Astrocyte (in vitro differentiated cells and primary cell): ENCODE data around the gene MIS18A. TPM values are rescaled to one million over a fixed set of nuclear protein-coding genes. Genes with fewer than 3 reads are reported as not detected.

Source experiments
- DNase-seq: peaks from one replicate; pipeline ENCODE4 v3.0.0-alpha.2; 2010; ENCODE audit warnings: low read depth
- FAIRE-seq: peaks from 2 replicates; lab custom pipeline; 2011; peaks lifted over from hg19 to GRCh38; lab: Jason Lieb, UNC
- H2AFZ ChIP-seq: 2 replicates; pipeline ENCODE4 v1.6.0; 2012; ENCODE audit warnings: low read depth, low read length, inconsistent platforms
- H3K27ac ChIP-seq: 2 replicates; pipeline ENCODE4 v1.5.1; 2011; ENCODE audit warnings: low read depth, low read length, inconsistent platforms
- H3K27me3 ChIP-seq: 2 replicates; pipeline ENCODE4 v1.6.0; 2011; ENCODE audit warnings: low read length, inconsistent platforms; ENCODE audit not compliant: insufficient read depth
- H3K36me3 ChIP-seq: 2 replicates; pipeline ENCODE4 v1.5.1; 2011; ENCODE audit warnings: low read length, inconsistent platforms; ENCODE audit not compliant: insufficient read depth
- H3K4me1 ChIP-seq: 2 replicates; pipeline ENCODE4 v1.5.1; 2011; ENCODE audit warnings: low read length, inconsistent platforms; ENCODE audit not compliant: insufficient read depth
- H3K4me2 ChIP-seq: 2 replicates; pipeline ENCODE4 v1.6.0; 2012; ENCODE audit warnings: low read length, inconsistent platforms
- H3K4me3 ChIP-seq: 2 replicates; pipeline ENCODE4 v1.5.1; 2011; ENCODE audit warnings: low read depth, mild to moderate bottlenecking, low read length, inconsistent platforms; ENCODE audit not compliant: insufficient read depth
- H3K79me2 ChIP-seq: 2 replicates; pipeline ENCODE4 v1.6.0; 2012; ENCODE audit warnings: mild to moderate bottlenecking, low read length, inconsistent platforms; ENCODE audit not compliant: insufficient read depth
- H3K9ac ChIP-seq: 2 replicates; pipeline ENCODE4 v1.6.0; 2012; ENCODE audit warnings: mild to moderate bottlenecking, low read length, inconsistent platforms
- H3K9me3 ChIP-seq: 2 replicates; pipeline ENCODE4 v1.5.1; 2012; ENCODE audit warnings: low read depth, mild to moderate bottlenecking, low read length, inconsistent platforms; ENCODE audit not compliant: insufficient read depth
- H4K20me1 ChIP-seq: 2 replicates; pipeline ENCODE4 v1.6.0; 2012; ENCODE audit warnings: low read length, inconsistent platforms; ENCODE audit not compliant: insufficient read depth
- H3K27ac Mint-ChIP-seq: one replicate; pipeline ENCODE4 v1.8.0; 2021; ENCODE audit warnings: mild to moderate bottlenecking, mixed read lengths; ENCODE audit not compliant: unreplicated experiment
- H3K27me3 Mint-ChIP-seq: one replicate; pipeline ENCODE4 v1.8.0; 2021; ENCODE audit warnings: low read depth, mixed read lengths; ENCODE audit not compliant: unreplicated experiment
- H3K36me3 Mint-ChIP-seq: one replicate; pipeline ENCODE4 v1.8.0; 2021; ENCODE audit warnings: low read depth, mixed read lengths; ENCODE audit not compliant: unreplicated experiment
- H3K4me1 Mint-ChIP-seq: one replicate; pipeline ENCODE4 v1.8.0; 2021; ENCODE audit warnings: low read depth, mixed read lengths; ENCODE audit not compliant: unreplicated experiment
- H3K4me3 Mint-ChIP-seq: one replicate; pipeline ENCODE4 v1.8.0; 2021; ENCODE audit warnings: mild to moderate bottlenecking, moderate library complexity, mixed read lengths; ENCODE audit not compliant: unreplicated experiment
- H3K9me3 Mint-ChIP-seq: one replicate; pipeline ENCODE4 v1.8.0; 2021; ENCODE audit warnings: mild to moderate bottlenecking, mixed read lengths; ENCODE audit not compliant: unreplicated experiment
- CTCF ChIP-seq: IDR thresholded peaks from 2 replicates; pipeline ENCODE4 v1.5.1; 2011; ENCODE audit warnings: low read depth, mild to moderate bottlenecking, inconsistent platforms, low read length, moderate library complexity; ENCODE audit not compliant: insufficient read depth
- EZH2 ChIP-seq: IDR thresholded peaks from 2 replicates; pipeline ENCODE4 v1.6.1; 2012; ENCODE audit warnings: mild to moderate bottlenecking, low read length, inconsistent platforms; ENCODE audit not compliant: insufficient read depth
- total RNA-seq: library from RNA; stranded (reverse); gene quantifications from 2 replicates; pipeline ENCODE4 v1.2.1, GENCODE V29; 2021

Gene MIS18A
- total RNA-seq, 1 donor from 2014 or later = 8.0 TPM

- no peaks in the 10 kb centered on the region for H3K27me3 Mint-ChIP-seq
- DNase-seq (no peak), FAIRE-seq (no peak)
- no peak overlapping the region for H3K27ac ChIP-seq
- peaks cover 39% of the 10 kb centered on the region for H4K20me1 ChIP-seq
- peaks cover 47% of the 10 kb centered on the region for H3K36me3 ChIP-seq
- no peak overlapping the region for H3K4me2 ChIP-seq
- H3K27ac Mint-ChIP-seq = no peak overlapping the region
- H3K4me3 Mint-ChIP-seq = no peak overlapping the region
- no peak overlapping the region for H2AFZ ChIP-seq
- peaks cover 6% of the 10 kb centered on the region for H3K4me1 ChIP-seq
- no peak overlapping the region for H3K9ac ChIP-seq
- no peaks in the 10 kb centered on the region for H3K27me3 ChIP-seq
- H3K36me3 Mint-ChIP-seq = peaks cover 18% of the 10 kb centered on the region
- no peaks in the 10 kb centered on the region for H3K9me3 Mint-ChIP-seq
- peaks cover 4% of the 10 kb centered on the region for H3K4me1 Mint-ChIP-seq
- no peaks in the 10 kb centered on the region for H3K9me3 ChIP-seq
- TF ChIP-seq EZH2 (no peak), CTCF (no peak)
- H3K79me2 ChIP-seq = peaks cover 6% of the 10 kb centered on the region
- H3K4me3 ChIP-seq = no peak overlapping the region
Observed at GRCh38 chr21:32315511-32316281, 36.8 kb upstream of the MIS18A start.

GRCh38 chr21:32314806-32315205 lies 36.0 kb upstream of the MIS18A start:
- Histone ChIP-seq H3K4me3 (no peak overlapping the region), H4K20me1 (peaks cover 39% of the 10 kb centered on the region), H3K27me3 (no peaks in the 10 kb centered on the region), H3K27ac (no peak overlapping the region), H2AFZ (no peak overlapping the region), H3K9me3 (no peaks in the 10 kb centered on the region), H3K36me3 (peaks cover 41% of the 10 kb centered on the region), H3K4me1 (peaks cover 6% of the 10 kb centered on the region), H3K4me2 (no peak overlapping the region), H3K9ac (no peak overlapping the region), H3K79me2 (peaks cover 6% of the 10 kb centered on the region)
- no peak for DNase-seq
- FAIRE-seq = no peak
- no peak overlapping the region for H3K27ac Mint-ChIP-seq
- H3K4me1 Mint-ChIP-seq = peaks cover 4% of the 10 kb centered on the region
- no peaks in the 10 kb centered on the region for H3K27me3 Mint-ChIP-seq
- no peak for TF ChIP-seq CTCF
- TF ChIP-seq EZH2 = no peak
- peaks cover 16% of the 10 kb centered on the region for H3K36me3 Mint-ChIP-seq
- H3K9me3 Mint-ChIP-seq = no peaks in the 10 kb centered on the region
- no peak overlapping the region for H3K4me3 Mint-ChIP-seq

- Histone ChIP-seq H3K27ac (no peak overlapping the region), H3K4me1 (peaks cover 6% of the 10 kb centered on the region), H3K9me3 (no peaks in the 10 kb centered on the region), H3K9ac (no peak overlapping the region), H2AFZ (no peak overlapping the region), H3K4me3 (no peak overlapping the region), H4K20me1 (peaks cover 47% of the 10 kb centered on the region), H3K36me3 (peaks cover 27% of the 10 kb centered on the region), H3K79me2 (peaks cover 6% of the 10 kb centered on the region), H3K4me2 (no peak overlapping the region), H3K27me3 (no peaks in the 10 kb centered on the region)
- no peak overlapping the region for H3K27ac Mint-ChIP-seq
- H3K27me3 Mint-ChIP-seq = no peaks in the 10 kb centered on the region
- peaks cover 16% of the 10 kb centered on the region for H3K36me3 Mint-ChIP-seq
- DNase-seq = no peak
- no peak overlapping the region for H3K4me3 Mint-ChIP-seq
- H3K9me3 Mint-ChIP-seq = no peaks in the 10 kb centered on the region
- no peak for FAIRE-seq
- peaks cover 4% of the 10 kb centered on the region for H3K4me1 Mint-ChIP-seq
- TF ChIP-seq CTCF (no peak), EZH2 (no peak)
Observed at GRCh38 chr21:32312976-32313375, 34.1 kb upstream of the MIS18A start.
